ENCODE results near the gene CARD11.

CARD11 gene

GRCh38 chr7:2974093-2974819 lies 69.4 kb downstream of the CARD11 start:
- no peak for TF ChIP-seq CTCF (IDR thresholded peaks at IDR 0.05; ENCODE audit: low read depth, low read length, missing control alignments)
- no peak for DNase-seq (ENCODE audit: low read depth)
- H3K4me3 ChIP-seq (ENCODE audit: low read depth, low read length), result no peak overlapping the region

DNA sequence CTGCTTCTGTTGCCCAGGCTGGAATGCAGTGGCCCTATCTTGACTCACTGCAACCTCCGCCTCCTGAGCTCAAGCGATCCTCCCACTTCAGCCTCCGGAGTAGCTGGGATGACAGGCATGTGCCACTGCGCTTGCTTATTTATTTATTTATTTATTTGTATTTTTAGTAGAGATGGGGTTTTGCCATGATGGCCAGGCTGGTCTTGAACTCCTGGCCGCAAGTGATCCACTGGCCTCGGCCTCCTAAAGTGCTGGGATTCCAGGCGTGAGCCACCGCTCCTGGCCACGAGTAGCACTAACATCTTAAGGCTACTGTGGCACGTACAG lies 70.9 kb downstream of the CARD11 start:
- DNase-seq (ENCODE audit: low read depth), result no peak
- no peak for TF ChIP-seq CTCF (IDR thresholded peaks at IDR 0.05; ENCODE audit: low read depth, low read length, missing control alignments)
- no peak overlapping the region for H3K4me3 ChIP-seq (ENCODE audit: low read depth, low read length)

DNA sequence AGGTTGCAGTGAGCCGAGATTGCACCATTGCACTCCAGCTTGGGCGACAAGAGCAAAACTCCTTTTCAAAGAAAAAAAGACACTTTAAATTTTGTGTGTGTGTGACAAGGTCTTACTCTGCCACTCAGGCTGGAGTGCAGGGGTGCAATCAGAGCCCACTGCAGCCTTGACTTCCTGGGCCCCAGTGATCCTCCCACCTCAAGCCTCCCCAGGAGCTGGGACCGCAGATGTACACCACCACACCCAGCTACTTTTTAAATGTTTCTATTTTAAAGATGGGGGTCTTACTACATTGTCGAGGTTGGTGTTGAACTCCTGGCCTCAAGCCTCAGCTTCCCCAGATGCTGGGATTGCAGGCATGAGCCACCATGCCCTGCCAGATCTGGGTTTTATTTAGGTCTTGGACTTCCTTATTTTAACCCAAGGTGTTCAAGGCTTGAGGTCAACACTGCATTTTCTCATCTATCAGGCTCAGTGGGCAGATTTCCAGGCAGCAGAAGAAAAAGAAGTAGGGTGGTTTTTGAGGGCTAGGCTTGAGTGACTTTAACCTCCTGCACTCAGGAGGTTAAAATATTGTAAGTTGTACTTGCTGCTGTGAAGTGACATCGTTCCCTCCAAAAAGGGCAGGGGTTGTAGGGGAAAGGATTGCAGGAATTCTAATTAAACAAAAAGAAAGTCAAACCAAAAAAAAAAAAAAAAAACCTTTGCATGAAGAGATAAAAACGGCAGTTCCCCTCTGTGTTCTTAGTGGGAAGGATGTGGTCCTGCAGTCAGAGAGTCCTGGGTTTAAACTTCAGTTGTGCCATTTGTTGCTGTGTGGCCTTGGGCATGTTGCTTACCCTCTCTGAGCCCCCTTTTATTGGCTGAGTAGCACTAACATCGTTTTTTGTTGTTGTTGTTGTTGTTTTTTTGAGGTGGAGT lies 71.5 kb downstream of the CARD11 start:
- TF ChIP-seq CTCF (IDR thresholded peaks at IDR 0.05; ENCODE audit: low read depth, low read length, missing control alignments), result no peak
- H3K4me3 ChIP-seq (ENCODE audit: low read depth, low read length), result no peak overlapping the region
- DNase-seq (ENCODE audit: low read depth), result peak; percentile 45

DNA sequence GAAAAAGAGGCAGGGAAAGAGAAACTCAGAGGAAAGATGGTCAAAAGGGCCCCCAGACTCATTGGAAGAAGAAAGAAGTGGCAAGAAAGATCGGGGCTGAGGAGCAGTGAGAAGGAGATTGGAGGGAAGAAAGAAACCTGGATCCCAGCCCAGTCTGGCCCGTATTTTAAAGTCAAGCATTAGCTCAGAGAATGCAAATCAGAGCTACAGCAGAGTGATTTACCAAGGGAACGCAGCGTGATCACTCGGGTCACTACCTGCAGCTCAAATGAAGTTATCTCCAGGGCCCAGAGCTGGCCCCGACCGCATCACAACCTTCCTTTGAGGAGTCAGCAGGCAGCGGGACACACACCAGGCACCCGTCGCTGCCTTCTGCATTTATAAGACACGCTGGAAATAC lies 72.8 kb downstream of the CARD11 start:
- H3K4me3 ChIP-seq (ENCODE audit: low read depth, low read length), result no peak overlapping the region

GRCh38 chr7:2970307-2970664 lies 73.4 kb downstream of the CARD11 start:
- no peak for DNase-seq (ENCODE audit: low read depth)
- no peak for TF ChIP-seq CTCF (IDR thresholded peaks at IDR 0.05; ENCODE audit: low read depth, low read length, missing control alignments)
- no peak overlapping the region for H3K4me3 ChIP-seq (ENCODE audit: low read depth, low read length)

More for the DNA sequence above, 72.8 kb downstream of the CARD11 start:
- DNase-seq (ENCODE audit: low read depth), result no peak
- no peak for TF ChIP-seq CTCF (IDR thresholded peaks at IDR 0.05; ENCODE audit: low read depth, low read length, missing control alignments)

DNA sequence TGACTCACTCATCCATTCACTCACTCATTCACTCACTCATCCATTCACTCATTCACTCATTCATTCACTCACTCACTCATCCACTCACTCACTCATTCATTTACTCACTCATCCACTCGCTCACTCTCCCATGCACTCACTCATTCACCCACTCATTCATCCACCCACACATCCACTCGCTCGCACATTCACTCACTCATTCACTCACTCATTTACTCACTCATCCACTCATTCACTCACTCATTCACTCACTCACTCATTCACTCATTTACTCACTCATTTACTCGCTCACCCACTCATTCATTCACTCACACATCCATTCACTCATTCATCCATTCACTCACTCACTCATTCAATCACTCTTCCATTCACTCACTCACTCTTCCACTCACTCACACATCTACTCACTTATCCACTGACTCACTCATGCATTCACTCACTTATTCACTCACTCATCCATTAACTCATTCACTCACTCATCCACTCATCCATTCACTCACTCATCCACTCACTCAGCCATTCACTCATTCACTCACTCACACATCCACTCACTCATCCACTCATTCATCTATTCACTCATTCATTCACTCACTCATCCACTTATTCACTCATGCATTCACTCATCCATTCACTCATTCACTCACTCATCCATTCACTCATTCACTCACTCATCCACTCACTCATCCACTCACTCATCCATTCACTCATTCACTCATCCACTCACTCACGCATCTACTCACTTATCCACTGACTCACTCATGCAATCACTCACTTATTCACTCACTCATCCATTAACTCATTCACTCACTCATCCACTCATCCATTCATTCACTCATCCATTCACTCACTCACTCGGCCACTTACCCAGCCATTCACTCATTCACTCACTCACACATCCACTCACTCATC lies 74.0 kb downstream of the CARD11 start:
- DNase-seq (ENCODE audit: low read depth), result no peak
- no peak overlapping the region for H3K4me3 ChIP-seq (ENCODE audit: low read depth, low read length)
- no peak for TF ChIP-seq CTCF (IDR thresholded peaks at IDR 0.05; ENCODE audit: low read depth, low read length, missing control alignments)

Measured in GM12864 (cell line).